Heart right ventricle (tissue), 16 donors: ENCODE data around the gene RAC3. TPM values are rescaled to one million over a fixed set of nuclear protein-coding genes. Genes with fewer than 3 reads are reported as not detected.

Experiments
- ATAC-seq, 8 donors: fragments of 200-7000 bp; cut with Tn5 transposase; one replicate each; pipeline ENCODE4 v1.9.1; 2020; ENCODE audit warnings: mild to moderate bottlenecking in 8 of 8, moderate library complexity in 8 of 8, moderate number of reproducible peaks in 1 of 8
- DNase-seq, 2 donors: peaks; one replicate each; pipeline ENCODE4 v3.0.0-alpha.2; 2020
- H3K27ac ChIP-seq, 10 donors: fragments of 200-600 bp; sonication (generic) in 2 of 10; one replicate each; pipeline versions ENCODE4 v1.5.0 to v1.8.0; 2020 to 2022; ENCODE audit warnings: mild to moderate bottlenecking in 3 of 10
- H3K27me3 ChIP-seq, 7 donors: fragments of 200-600 bp; one replicate each; pipeline ENCODE4 v1.8.0; 2021 to 2022; ENCODE audit warnings: mild to moderate bottlenecking in 2 of 7
- H3K36me3 ChIP-seq, 9 donors: fragments of 200-600 bp; sonication (generic) in 1 of 9; one replicate each; pipeline versions ENCODE4 v1.5.0 to v1.8.0; 2020 to 2022; ENCODE audit warnings: mild to moderate bottlenecking in 2 of 9
- H3K4me1 ChIP-seq, 9 donors: fragments of 200-600 bp; sonication (generic) in 1 of 9; one replicate each; pipeline versions ENCODE4 v1.5.0 to v1.8.0; 2020 to 2022; ENCODE audit warnings: mild to moderate bottlenecking in 4 of 9
- H3K4me3 ChIP-seq, 10 donors: fragments of 200-600 bp; sonication (generic) in 2 of 10; one replicate each; pipeline versions ENCODE4 v1.5.0 to v1.8.0; 2020 to 2022; ENCODE audit warnings: mild to moderate bottlenecking in 7 of 10, moderate library complexity in 2 of 10
- H3K9me3 ChIP-seq, 11 donors: fragments of 200-600 bp in 10 of 11; sonication (generic) in 2 of 11; one replicate each; pipeline versions ENCODE4 v1.5.0 to v1.8.0; 2013 to 2022; ENCODE audit warnings: mild to moderate bottlenecking in 2 of 11, control low read depth in 1 of 11, moderate library complexity in 1 of 11
- WGBS, 2 donors: extraction: QIAGEN DNeasy Blood & Tissue Kit; methylation state at CpG; one replicate each; pipeline ENCODE4 v1.1.7; 2013; ENCODE audit warnings: inconsistent platforms in 1 of 2; 5-methylcytosine and 5-hydroxymethylcytosine counted together
- intact Hi-C, 10 donors: fragments of 100-400 bp; cut with DNase I; formaldehyde crosslinking; loops; one replicate each; pipeline versions ENCODE4 v1.11.1 to v1.14.2; 2022
- polyA plus RNA-seq, 2 donors: library from polyadenylated mRNA; stranded (reverse); fragments of 200-250 nt; gene quantifications; one replicate each; pipeline ENCODE4 v1.2.3, GENCODE V29; 2013
- total RNA-seq, 10 donors: library from RNA; stranded (reverse); fragmentation: NEBNext Ultra II Directional in 3 of 10; extraction: Animal tissue kit (Norgen Biotek cat#: 25700) in 3 of 10; gene quantifications; one replicate each; pipeline versions ENCODE4 v1.2.1 to v1.2.4, GENCODE V29; 2021 to 2023
- TF ChIP-seq, protein P1 (sequence below), 9 donors: fragments of 200-600 bp; sonication (generic) in 2 of 9; IDR thresholded peaks; one replicate each; pipeline versions ENCODE4 v1.5.0 to v1.8.0; 2021 to 2022; ENCODE audit warnings: antibody characterized with exemption in 9 of 9, mild to moderate bottlenecking in 5 of 9, moderate library complexity in 1 of 9
- donor health status: Arrhythmogenic right ventricular cardiomyopathy.
- donor health status: ischemic (EF 13 %, LVEDD 7.1; RV severe dilation, severe dysfunction).
- donor health status: healthy with polysubstance abuse.
- donor health status: DM: no; HTN: yes; CAD: no.
- donor health status: DM: no; HTN: no; CAD: no.
- donor health status: ischemic (EF 25% LVEDD 6.9; RV normal size, moderate dysfunction).
- donor health status: ischemic (EF 25% LVEDD 5.7; RV mildly dilated, moderate dysfunction).
- donor health status: healthy.
- donor health status: DM: yes; HTN: yes; CAD: no.
- donor health status: Ischemic cardiomyopathy.
- donor health status: ischemic (EF 35%, LVEDD 5.7; RV mildly dilated, moderate dysfunction).
- donor health status: nonischemic (EF 11% LVEDD 7.7; RV severe dilation, severe dysfunction).
- donor health status: DM: yes; HTN: yes; CAD: no.
- donor health status: PGD.
- donor health status: ischemic (EF 29% LVEDD 5.4; RV normal size, mild dysfunction).
- donor health status: nonischemic (EF 23%, LVEDD 6.1; RV moderate dilation, normal function).

RAC3 gene
- total and polyA plus RNA-seq, 12 donors = 0.82 to 3.3 (median 1.1) TPM

GRCh38 chr17:82022310-82022980 lies 9.0 kb upstream of the RAC3 start, which contains the start of gene CENPX:
TSS of gene CENPX (minus strand) at chr17:82022878. CDS start at chr17:82022861, 17 bp downstream.
- peak within 1 kb of the TSS; percentile 75 to 100 (median 93) for H3K4me3 ChIP-seq
- peaks cover 19 to 34% (median 29%) of the 10 kb centered on the region in 9 donors for H3K4me1 ChIP-seq
- peak within 1 kb of the TSS in 9 of 10 donors; percentile 61 to 87 (median 79) for H3K27ac ChIP-seq
- H3K36me3 ChIP-seq = peaks cover 0 to 18% (median 0%) of the 10 kb centered on the region in 9 donors
- no peaks in the 10 kb centered on the region for H3K9me3 ChIP-seq
- TF ChIP-seq, protein P1, sequence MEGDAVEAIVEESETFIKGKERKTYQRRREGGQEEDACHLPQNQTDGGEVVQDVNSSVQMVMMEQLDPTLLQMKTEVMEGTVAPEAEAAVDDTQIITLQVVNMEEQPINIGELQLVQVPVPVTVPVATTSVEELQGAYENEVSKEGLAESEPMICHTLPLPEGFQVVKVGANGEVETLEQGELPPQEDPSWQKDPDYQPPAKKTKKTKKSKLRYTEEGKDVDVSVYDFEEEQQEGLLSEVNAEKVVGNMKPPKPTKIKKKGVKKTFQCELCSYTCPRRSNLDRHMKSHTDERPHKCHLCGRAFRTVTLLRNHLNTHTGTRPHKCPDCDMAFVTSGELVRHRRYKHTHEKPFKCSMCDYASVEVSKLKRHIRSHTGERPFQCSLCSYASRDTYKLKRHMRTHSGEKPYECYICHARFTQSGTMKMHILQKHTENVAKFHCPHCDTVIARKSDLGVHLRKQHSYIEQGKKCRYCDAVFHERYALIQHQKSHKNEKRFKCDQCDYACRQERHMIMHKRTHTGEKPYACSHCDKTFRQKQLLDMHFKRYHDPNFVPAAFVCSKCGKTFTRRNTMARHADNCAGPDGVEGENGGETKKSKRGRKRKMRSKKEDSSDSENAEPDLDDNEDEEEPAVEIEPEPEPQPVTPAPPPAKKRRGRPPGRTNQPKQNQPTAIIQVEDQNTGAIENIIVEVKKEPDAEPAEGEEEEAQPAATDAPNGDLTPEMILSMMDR (IDR thresholded peaks at IDR 0.05) = no peak
- DNase-seq (no peak), ATAC-seq (no peak)
- intact Hi-C loops = no loop called here
- no peaks in the 10 kb centered on the region for H3K27me3 ChIP-seq
- 0 to 1% methylated on average over 58 to 64 of the region's 64 CpGs for WGBS, 2 donors

DNA sequence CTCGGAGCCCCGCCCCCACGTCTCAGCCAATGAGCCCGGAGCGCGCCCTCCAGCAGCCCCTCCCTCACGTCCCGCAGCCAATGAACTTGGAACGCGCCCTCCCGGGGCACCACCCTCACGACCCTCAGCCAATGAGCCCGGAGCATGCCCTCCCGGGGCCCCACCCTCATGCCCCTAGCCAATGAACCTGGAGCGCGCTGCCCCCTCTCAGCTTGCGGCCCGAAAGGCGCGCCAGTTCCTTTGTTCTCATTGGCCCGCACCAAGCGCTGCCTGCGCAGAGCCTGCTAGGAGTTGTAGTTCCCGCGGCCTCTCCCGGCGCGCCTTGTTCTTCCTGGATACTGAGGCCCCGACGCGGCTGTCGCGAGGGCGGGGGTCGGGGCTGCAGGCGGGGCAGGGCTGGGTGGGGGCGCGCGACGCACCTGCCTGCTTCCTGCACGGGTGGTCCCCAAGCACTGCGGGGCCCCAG lies 8.5 kb upstream of the RAC3 start, which contains the start of gene LRRC45:
LRRC45 (plus strand) TSS at position 325 of the 466 bp plus-strand sequence. CDS start 339 bp downstream, outside the sequence.
- Histone ChIP-seq H3K4me1 (peaks cover 19 to 34% (median 29%) of the 10 kb centered on the region in 9 donors), H3K9me3 (no peaks in the 10 kb centered on the region), H3K4me3 (peak within 1 kb of the TSS; percentile 75 to 100 (median 93)), H3K27ac (peak within 1 kb of the TSS in 9 of 10 donors; percentile 61 to 87 (median 79)), H3K27me3 (no peaks in the 10 kb centered on the region), H3K36me3 (peaks cover 0 to 13% (median 0%) of the 10 kb centered on the region in 9 donors)
- ATAC-seq = peak; percentile 92 to 98 (median 96)
- WGBS, 2 donors = 0 to 1% methylated on average over 33 to 42 of the region's 42 CpGs
- intact Hi-C loops = no loop called here
- TF ChIP-seq, protein P1 (IDR thresholded peaks at IDR 0.05) = no peak
- DNase-seq = peak; percentile 100

GRCh38 chr17:82023447-82024241 lies 7.8 kb upstream of the RAC3 start:
- Histone ChIP-seq H3K4me1 (peaks cover 19 to 34% (median 29%) of the 10 kb centered on the region in 9 donors), H3K4me3 (peak overlapping the region; percentile 75 to 100 (median 89)), H3K27me3 (no peaks in the 10 kb centered on the region), H3K9me3 (no peaks in the 10 kb centered on the region), H3K36me3 (peaks cover 0 to 9% (median 0%) of the 10 kb centered on the region in 9 donors), H3K27ac (peak overlapping the region in 9 of 10 donors; percentile 32 to 74 (median 53))
- ATAC-seq (peak in 3 of 8 donors; percentile 0 to 3 (median 0)), DNase-seq (no peak)
- TF ChIP-seq, protein P1 (IDR thresholded peaks at IDR 0.05) = no peak
- whole genome bisulfite sequencing, 2 donors = 7% methylated on average over 52 to 55 of the region's 55 CpGs
- intact Hi-C loops = no loop called here

DNA sequence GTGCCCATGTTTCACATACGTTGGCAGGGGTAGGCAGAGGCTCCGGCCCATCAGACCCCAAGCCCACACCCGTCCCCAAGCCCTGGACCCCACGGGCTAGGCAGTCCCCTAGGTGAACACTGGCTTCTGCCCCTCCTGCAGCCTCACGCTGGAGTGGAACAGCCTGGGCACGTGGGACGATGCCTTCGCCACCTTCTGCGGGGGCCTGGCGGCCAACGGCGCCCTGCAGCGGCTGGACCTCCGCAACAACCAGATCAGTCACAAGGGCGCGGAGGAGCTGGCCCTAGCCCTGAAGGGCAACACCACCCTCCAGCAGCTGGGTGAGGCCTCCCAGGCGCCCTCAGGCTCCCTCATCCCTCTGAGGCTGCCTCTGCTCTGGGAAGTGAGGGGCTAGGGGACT lies 6.6 kb upstream of the RAC3 start:
- ATAC-seq (no peak), DNase-seq (no peak)
- H3K27me3 ChIP-seq = no peaks in the 10 kb centered on the region
- intact Hi-C loops = no loop called here
- peaks cover 19 to 44% (median 32%) of the 10 kb centered on the region in 9 donors for H3K4me1 ChIP-seq
- H3K36me3 ChIP-seq = peaks cover 0 to 8% (median 0%) of the 10 kb centered on the region in 9 donors
- TF ChIP-seq, protein P1 (IDR thresholded peaks at IDR 0.05) = no peak
- WGBS, 2 donors = 92 to 95% methylated on average over 17 of the region's 17 CpGs
- H3K4me3 ChIP-seq = no peak overlapping the region
- no peaks in the 10 kb centered on the region for H3K9me3 ChIP-seq
- no peak overlapping the region for H3K27ac ChIP-seq
